H1 (cell line): ENCODE data around the gene SUGT1. TPM values are rescaled to one million over a fixed set of nuclear protein-coding genes. Genes with fewer than 3 reads are reported as not detected.

ENCODE experiments used
- CHD1 ChIP-seq: IDR thresholded peaks from 2 replicates; pipeline ENCODE4 v1.6.1; 2012; ENCODE audit warnings: low read depth, low read length, improper control_type of control experiment
- NANOG ChIP-seq: IDR thresholded peaks from 2 replicates; pipeline ENCODE4 v1.6.1; 2011; ENCODE audit warnings: low read length, low read depth, mild to moderate bottlenecking, inconsistent platforms; ENCODE audit not compliant: insufficient read depth, poor library complexity, severe bottlenecking
- POLR2A ChIP-seq, 2 experiments: IDR thresholded peaks; 1 replicate in 1 of 2; 2 replicates in 1 of 2; pipeline ENCODE4 v1.6.1; 2011; ENCODE audit warnings: low read depth in 2 of 2, low read length in 2 of 2, mild to moderate bottlenecking in 2 of 2; ENCODE audit errors: control extremely low read depth in 1 of 2
- SP2 ChIP-seq: IDR thresholded peaks from 2 replicates; pipeline ENCODE4 v1.6.1; 2012; ENCODE audit warnings: mild to moderate bottlenecking, low read length, inconsistent platforms
- ZNF274 ChIP-seq: IDR thresholded peaks from 2 replicates; pipeline ENCODE4 v1.7.0; 2012; ENCODE audit warnings: low read length, borderline replicate concordance; ENCODE audit errors: extremely low read depth
- polyA plus RNA-seq, 7 experiments: library from polyadenylated mRNA; depleted of rRNA in 3 of 7; stranded (reverse) in 5 of 7; unstranded in 2 of 7; fragments of >200 nt in 5 of 7; fragments of 200-250 nt in 2 of 7; gene quantifications; 1 replicate in 5 of 7; 2 replicates in 1 of 7; 4 replicates in 1 of 7; pipeline versions ENCODE4 v1.2.1 to v1.2.3, GENCODE V29; 2011 to 2013; ENCODE audit warnings: missing spikeins in 2 of 7, mixed read lengths in 2 of 7
- total RNA-seq: library from RNA; stranded (reverse); fragmentation: NEBNext Ultra II Directional; extraction: Animal tissue kit (Norgen Biotek cat#: 25700); gene quantifications from 2 replicates; pipeline ENCODE4 v1.2.1, GENCODE V29; 2021

Gene SUGT1
- total and polyA plus RNA-seq, 2 of the 8 experiments (the other 6 are each of a cell fraction or from before 2014, with no cell fraction given), result 21.0 to 99.4 TPM

DNA sequence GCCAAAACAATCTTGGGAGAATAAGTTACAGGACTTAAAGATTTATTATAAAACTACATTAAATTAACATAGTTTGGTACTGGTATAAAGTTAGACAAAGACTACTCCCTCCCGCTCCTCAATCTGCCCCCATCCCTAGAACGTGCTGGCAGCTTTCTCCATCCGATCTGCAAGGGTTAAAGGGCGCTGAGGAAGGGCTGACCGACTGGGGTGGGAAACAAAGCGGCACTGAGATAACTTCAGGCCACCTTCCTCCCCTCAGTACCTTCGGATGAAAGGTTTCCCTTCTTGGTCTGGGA is 790 bp upstream of the SUGT1 start (continued):
- no peak for TF ChIP-seq CHD1
- TF ChIP-seq NANOG, result no peak
- no peak for TF ChIP-seq POLR2A (IDR thresholded peaks at IDR 0.05; ENCODE audit: control extremely low read depth in 1 of 2, low read depth in 2 of 2, low read length in 2 of 2)
- no peak for TF ChIP-seq ZNF274
- TF ChIP-seq SP2, result no peak
